GM19043 (cell line): ENCODE data around the gene ARHGEF19.

Experiments
- ATAC-seq: cut with Tn5 transposase; IDR thresholded peaks from one replicate; pipeline ENCODE4 v1.9.1; 2021; ENCODE audit warnings: low read depth; ENCODE audit not compliant: unreplicated experiment

The ARHGEF19 gene

GRCh38 chr1:16153096-16153998 lies 59.1 kb downstream of the ARHGEF19 start:
- ATAC-seq, result no peak

DNA sequence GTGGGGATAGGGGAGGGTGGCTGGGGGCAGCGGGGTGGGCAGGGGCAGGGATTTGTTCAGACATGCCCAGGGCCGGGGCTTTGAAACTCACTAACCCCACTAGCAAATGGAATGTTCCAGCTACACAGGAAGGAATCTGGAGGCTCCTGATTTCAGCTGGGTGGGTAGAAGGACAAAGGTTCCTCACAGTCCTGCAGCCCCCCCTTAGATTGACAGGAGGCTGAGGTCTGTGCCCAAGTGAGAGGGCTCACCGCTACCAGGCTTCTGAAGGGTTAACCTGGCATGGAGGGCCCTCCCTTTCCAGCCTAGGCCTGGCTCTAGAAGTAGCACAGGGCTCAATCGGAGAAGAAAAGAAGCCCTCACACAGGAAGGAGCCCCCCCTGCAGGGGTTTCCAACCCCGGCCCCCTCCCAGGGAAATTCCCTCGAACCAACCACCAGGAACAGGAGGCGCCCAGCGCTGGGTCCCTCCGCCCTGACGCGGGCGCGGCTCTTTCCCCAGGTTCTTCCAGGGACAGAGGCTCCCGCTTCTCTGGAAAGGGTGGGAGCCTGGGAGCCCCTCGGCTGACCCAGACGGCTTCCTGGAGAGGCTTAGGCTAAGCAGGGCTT lies 59.9 kb downstream of the ARHGEF19 start:
- no peak for ATAC-seq

DNA sequence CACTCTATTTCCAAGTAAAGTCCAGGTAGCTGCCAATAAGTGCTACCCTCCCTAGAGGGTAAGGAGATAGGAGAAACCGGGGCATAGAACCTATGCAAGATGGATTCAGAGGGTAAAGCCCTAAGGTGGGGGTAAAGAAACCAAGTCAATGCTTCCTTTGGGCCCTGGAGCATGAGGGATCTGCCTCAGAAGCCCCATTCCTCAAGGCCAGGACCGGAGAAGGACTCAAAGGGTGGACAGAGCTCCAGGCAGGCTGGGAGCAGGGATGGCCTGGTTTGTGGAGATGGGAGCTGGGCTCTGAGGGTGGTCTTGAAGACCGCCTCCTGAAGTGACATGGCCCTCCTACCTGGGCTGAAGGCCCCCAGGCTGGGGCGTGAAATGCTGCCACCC lies 60.5 kb downstream of the ARHGEF19 start:
- no peak for ATAC-seq

DNA sequence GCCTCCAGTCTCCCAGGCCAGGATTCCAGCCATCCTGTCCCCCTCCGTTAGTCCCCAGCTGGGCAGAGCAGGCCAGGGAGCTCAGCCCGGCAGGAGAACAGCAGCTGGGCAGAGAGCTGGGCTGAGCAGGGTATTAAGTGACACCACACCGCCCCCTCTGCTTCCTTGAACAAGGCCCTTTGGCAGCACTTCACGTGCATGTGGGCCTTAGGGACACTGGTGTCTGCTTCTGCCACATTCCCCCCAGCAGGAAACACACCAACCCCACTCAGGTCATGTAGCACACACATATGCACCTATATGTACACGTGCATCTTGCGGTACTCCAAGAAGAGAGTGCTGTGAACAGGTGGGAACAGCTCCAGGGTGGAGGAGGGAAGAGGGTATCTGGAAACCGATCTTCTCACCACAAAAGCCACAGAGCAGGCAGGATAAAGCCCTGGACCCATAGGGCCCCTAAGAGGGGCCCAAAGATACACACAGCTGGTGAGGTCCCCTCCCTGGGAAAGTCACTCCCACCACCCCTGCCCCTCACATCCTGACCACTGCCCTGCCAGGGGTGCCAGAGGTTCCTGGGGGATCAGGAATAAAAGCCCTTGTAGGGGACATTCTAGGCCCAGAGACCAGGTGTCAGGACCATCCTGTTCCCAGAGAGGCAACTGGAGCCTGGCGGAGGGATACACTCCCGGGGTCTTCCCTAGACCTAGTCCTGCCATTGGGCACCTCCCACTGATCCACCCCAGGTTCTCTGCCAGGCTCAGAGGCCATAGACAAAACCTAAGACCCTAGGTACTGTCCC lies 61.1 kb downstream of the ARHGEF19 start:
- no peak for ATAC-seq

- no peak for ATAC-seq
These were observed 61.9 kb downstream of the ARHGEF19 start for GRCh38 chr1:16150508-16150907.

DNA sequence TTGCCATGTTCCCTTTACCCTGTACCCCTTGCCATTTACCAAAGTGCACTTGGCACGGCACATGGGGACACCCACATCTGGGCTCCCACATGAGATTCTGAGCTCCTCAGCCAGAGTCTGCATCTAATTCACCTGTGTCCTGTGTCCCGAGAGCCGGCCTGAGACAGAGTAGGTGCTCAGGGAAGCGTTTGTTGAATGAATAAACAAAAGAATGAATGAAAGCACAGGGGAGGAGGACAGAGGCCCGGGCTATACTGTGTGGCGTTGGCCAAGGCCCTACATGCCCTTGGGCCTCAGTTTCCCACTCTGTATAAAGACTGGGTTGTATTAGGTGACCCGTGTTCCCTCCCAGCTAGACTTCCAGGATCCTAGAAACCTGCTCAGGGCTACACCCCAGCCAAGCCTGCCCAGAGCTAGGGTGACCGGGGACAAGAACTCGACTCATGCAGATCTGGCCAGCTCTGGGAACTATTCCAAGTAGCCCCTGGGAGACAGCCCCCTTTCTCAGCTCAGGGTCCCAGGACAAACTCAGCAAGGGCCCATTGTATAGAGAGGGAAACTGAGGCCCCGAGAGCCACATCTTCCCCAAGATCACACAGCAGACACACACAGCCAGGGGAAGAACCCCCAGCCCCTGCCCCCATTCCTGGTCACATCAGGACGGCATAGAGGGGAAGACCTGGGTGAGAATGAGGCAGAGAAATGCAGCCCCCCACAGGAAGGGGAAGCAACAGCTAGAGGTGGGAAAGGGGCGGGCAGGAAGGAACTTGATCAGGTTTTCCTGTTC lies 62.6 kb downstream of the ARHGEF19 start:
- no peak for ATAC-seq

- no peak for ATAC-seq
These were observed 63.3 kb downstream of the ARHGEF19 start for GRCh38 chr1:16149146-16149545.

GRCh38 chr1:16148329-16149092 lies 63.9 kb downstream of the ARHGEF19 start:
- no peak for ATAC-seq
